Activated T-helper 1 cell treated with anti-CD3 and anti-CD28 coated beads, Interleukin-2, amount 50 U/mL, for 16 hours (primary cell): ENCODE data around the gene PCNX3.

Source experiments
- DNase-seq, 2 donors: peaks; one replicate each; pipeline ENCODE4 v3.0.0-alpha.2; 2020; ENCODE audit warnings: low read depth in 1 of 2, low spot score in 1 of 2

PCNX3 gene

DNA sequence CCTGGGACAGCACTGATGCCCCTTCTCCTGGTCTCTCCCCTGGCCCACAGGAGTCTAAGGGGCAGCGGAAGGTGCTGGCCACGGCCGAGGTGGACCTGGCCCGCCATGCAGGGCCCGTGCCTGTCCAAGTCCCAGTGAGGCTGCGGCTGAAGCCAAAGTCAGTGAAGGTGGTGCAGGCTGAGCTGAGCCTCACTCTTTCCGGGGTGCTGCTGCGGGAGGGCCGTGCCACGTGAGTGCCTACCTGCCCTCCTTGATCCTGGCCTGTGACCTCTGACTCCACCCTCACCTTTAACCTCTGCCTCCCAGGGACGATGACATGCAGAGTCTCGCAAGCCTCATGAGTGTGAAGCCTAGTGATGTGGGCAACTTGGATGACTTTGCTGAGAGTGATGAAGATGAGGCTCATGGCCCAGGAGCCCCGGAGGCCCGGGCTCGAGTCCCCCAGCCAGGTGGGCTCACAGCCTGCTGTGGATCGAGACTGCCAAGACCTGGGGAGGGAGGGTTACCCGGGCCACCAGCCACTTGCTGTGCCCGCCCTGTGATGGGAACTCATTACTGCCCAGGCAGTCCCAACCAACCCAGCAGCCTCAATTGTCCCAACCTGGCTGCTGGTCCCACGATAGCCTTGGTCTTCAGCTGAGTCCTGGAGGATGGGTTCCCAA is 35.4 kb upstream of the PCNX3 start:
- DNase-seq = no peak

DNA sequence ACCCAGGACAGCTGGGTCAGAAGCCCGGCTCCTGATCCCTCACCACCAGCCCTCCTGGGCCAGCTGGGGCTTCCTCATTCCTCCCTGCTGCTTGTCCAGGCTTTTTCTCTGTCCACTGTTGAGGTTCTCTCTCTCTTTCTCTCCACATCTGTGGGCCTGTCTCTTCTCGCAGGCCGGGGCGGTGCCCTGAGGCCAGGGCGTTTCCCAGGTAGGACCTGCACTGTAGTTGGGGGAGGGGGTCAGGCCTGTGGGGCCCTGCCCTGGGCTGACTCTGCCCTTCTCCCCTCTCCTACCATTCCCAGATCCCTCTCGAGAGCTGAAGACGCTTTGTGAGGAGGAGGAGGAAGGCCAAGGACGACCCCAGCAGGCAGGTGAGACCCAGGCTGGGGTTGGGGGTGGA is 34.8 kb upstream of the PCNX3 start:
- no peak for DNase-seq

DNA sequence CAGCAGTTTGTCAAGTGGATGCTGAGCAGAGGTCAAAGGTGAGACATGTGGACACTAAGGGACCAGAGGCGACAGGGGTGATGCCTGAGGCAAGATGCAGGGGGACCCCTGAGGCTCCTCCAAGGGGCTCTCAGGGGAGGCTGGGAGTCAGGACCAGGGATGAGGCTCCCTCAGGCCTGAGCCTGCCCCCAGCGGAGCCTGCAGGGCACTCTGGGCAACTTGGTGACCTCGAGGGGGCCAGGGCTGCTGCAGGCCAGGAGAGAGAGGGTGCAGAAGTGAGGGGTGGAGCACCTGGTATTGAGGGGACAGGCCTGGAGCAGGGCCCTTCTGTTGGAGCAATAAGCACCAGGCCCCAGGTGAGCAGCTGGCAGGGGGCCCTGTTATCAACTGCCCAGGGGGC is 33.6 kb upstream of the PCNX3 start:
- DNase-seq = no peak

DNA sequence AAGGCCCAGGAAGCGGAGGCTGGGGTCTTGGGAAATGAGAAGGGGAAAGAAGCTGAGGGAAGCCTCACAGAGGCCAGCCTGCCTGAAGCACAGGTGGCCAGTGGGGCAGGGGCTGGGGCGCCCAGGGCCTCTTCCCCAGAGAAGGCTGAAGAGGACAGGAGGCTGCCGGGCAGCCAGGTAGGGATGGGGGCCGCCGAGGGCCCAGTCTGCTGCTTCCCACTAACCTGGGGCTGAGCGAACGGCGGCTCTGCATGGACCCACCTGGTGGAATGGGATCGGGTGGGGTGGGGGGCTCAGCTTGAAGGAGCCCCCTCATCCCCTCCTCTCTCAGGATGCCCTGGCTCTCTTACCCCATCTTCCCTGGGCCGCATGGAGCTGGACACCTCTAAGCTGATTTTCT is 32.0 kb upstream of the PCNX3 start:
- no peak for DNase-seq

DNA sequence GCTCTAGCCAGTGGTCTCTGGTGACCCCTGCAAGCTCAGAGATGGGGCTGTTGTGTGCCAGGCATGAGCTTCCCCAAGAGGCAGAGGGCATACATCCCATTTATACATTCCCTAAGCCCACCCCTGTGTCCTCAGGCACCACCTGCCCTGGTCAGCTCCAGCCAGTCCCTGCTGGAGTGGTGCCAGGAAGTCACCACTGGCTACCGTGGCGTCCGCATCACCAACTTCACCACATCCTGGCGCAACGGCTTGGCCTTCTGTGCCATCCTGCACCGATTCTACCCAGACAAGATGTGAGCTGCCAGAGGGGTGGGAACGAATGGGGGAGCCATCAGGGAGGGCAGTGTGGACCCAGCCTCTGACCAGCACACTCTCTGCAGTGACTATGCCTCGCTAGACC is 31.5 kb upstream of the PCNX3 start:
- no peak for DNase-seq

GRCh38 chr11:65584723-65585171 is 30.8 kb upstream of the PCNX3 start:
- DNase-seq = no peak

DNA sequence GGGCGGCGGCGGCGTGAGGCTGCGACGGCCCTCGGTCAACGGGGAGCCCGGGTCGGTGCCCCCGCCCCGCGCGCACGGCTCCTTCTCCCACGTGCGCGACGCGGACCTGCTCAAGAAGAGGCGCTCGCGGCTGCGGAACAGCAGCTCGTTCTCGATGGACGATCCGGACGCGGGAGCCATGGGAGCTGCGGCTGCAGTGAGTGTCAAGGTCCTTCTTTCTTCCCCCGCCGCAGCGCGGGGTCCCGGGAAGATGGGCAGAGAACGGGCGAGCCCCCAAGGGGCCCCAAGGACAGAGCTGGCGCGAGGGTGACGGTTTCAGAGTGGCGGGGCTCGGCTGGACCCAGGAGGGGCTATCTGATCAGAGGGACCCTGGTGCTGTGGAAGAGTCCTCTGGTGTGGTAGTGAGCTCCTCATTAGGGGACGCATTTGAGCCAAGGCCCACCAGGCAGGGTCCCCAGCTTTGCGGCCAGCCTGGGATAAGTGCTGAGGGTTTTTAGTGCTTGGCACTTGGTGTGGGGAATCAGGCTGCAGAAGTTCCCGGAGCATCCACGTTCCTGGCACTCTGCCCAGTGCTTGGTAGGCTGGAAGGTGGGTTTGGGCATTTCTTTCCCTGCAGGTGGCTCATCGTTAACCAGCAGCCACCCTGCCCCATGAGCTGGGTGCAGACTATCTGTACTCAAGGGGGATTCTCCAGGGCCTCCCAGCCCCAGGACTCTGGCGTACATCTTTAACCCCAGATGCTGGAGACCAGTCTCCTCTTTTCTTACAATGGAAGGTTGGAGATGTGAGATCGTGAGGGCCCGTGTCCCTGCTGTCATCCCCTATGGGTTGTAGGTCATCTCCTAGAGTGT is 30.0 kb upstream of the PCNX3 start:
- DNase-seq = no peak

GRCh38 chr11:65586247-65586630 is 29.3 kb upstream of the PCNX3 start:
- no peak for DNase-seq

DNA sequence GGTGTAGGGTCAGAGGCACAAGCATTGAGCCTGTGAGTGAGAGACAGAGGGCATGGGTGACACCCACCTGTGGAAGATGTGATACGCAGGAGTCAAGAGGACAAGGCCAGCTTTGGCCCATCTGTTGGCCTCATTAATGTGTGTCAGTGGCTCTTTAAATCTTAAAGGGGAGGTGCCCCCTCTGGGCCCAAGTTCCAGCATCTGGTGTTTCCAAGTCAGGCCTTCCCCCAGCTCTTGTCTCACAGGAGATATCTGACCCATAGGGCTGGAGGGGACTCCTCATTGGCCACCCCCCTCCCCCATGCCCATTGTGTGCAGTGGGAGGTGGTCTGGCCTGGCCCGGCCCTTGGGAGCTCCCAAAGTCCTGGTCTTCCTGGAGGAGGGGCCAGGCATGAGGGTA is 28.9 kb upstream of the PCNX3 start:
- DNase-seq = no peak

GRCh38 chr11:65588199-65589054 is 27.1 kb upstream of the PCNX3 start:
- peak; percentile 39 to 53 for DNase-seq

DNA sequence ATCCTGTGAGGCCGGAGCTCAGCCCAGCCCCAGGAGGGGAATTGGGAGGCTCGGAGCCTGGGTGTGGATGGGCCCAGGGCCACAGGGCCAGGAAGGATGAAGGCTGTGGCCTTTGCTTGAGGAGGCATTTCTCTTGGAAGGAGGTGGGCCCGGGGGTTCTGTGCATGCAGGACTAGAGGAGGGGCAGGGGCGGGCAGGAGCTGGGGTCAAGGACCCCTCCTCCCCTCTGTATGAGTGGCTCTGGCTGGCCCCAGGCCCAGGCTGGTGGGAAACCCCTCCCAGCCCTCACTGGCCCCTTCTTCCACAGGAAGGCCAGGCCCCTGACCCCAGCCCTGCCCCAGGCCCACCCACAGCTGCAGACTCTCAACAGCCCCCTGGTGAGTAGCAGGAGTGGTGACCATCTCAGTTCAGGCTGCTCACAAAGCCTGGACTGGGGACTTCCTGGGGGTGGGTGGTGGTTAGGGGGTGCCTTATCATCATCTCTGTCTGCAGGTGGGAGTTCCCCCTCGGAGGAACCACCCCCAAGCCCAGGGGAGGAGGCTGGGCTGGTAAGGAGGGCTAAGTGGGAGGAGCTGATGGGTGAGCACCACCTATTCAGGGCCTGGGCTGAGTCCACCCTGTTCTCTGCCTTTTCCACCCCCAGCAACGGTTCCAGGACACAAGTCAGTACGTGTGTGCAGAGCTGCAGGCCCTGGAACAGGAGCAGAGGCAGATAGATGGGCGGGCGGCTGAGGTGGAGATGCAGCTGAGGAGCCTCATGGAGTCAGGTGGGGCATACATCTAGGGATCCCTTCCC is 25.9 kb upstream of the PCNX3 start:
- DNase-seq = no peak

GRCh38 chr11:65590240-65590738 is 25.3 kb upstream of the PCNX3 start:
- no peak for DNase-seq

DNA sequence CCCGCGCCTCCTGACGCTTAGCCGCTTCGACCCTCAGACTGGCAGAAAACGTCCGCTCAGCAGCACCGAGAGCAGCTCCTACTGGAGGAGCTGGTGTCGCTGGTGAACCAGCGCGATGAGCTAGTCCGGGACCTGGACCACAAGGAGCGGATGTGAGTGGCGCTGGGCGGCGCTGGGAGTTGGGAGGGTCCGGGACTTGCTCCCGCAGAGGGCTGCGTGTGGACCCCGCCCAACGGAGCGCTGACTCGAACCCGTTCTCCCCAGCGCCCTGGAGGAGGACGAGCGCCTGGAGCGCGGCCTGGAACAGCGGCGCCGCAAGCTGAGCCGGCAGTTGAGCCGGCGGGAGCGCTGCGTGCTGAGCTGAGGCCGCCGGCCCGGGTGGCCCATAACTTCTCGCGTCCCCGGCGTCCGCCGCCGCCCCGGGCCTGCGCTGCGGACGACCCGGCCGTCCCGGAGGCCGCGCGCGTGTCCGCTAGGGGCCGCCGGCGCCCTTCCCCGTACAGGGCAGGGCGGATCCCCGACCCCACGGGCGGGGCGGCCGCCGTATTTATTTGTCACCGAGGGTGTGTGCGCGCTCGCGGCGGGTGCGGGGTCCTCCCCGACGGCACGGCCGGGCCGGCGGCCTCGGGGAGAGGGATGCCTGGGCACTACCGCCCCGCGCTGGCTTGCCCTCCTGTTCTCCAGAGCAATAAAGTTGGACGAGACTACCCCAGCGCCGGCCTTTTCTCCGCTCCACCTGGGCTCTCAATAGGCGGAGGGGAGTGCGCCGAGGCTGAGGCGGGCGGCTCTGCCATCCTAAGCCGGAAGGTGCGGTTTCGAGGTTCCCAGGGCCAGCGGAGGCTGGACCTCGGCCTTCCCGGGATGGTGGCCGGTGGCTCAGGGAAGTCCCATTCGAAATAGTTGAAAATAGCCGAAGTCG is 23.4 kb upstream of the PCNX3 start:
- no peak for DNase-seq

DNA sequence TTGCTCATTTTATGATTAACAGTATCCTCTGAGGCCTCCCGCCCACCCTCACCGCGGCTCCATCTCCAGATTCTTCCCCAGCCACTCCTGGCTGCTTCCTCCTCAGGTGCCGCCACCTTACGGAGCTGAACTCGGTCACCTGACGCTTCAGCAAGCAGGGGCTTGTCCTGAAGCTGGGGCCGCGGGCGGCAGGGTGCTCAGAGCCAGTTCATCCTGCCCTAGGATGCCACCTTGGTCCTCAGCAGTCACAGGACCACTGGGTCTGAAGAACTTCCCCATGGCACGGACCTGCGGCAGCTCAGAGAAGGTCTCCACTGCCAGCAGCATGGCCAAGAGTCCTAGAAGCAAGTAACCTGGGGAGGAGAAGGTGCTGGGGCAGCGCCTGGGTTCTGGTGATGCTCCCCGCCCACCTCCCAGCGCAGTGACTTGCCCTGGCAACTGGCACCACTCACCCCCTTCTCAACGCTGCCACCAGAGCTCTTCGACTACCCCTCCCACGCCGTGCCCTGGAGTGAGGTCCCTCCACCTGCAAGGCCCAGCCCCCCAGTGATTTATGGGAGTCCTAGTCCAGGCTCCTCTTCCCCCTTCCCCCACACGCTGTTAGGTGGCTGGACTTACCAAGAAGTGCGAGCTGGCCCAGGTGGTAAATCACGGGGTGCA is 22.6 kb upstream of the PCNX3 start:
- no peak for DNase-seq

- DNase-seq = no peak
Observed at GRCh38 chr11:65593518-65594414, 21.8 kb upstream of the PCNX3 start.

GRCh38 chr11:65595131-65595530 is 20.4 kb upstream of the PCNX3 start:
- DNase-seq = no peak

DNA sequence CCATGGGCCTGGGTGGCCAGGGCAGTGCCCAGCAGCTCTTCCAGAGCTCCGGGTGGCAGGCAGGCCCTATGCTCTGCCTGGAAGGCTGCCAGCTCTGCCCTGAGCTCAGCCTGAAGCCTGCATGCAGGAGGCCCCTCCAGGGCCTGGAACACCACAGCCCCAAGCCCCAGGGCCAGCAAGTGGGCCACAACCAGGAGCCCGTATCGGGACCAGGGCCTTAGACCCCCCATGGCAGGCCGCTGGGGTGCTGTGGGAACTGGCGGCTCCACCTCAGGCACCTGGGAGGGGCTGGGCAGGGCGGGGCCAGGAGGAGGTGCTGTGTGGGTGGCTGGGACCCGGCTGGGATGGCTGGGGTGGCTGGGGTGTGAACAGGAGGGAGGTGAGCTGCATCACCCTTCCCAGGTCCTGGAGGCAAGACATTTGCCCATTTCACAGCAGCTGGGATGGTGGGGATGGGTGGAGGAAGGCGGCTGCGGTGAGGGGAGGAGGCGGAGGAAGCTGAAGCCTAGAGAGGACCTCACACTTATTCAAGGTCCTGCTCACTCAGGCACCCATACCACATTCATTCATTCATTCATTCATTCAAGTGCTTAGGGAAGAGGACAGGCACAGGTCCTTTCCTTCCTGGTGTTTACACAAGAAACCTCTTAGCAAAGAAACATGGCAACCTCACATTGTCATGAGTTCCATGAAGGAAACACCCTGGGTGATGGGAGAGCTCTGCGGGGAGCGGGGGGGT is 19.9 kb upstream of the PCNX3 start, which contains the start of gene KCNK7:
KCNK7 (minus strand) TSS at position 258 of the 739 bp plus-strand sequence; CDS start at position 230, 28 bp downstream.
- DNase-seq = no peak
